HEK293 (cell line): ENCODE measurements around the gene IP6K3.

ENCODE experiments used
- CTCF ChIA-PET: fragments of 350-600 bp; formaldehyde crosslinking; extraction: SDS; loops from one replicate; lab custom pipeline; 2021; ENCODE audit warnings: antibody characterized with exemption; lab: Yijun Ruan, JAX
- POLR2A ChIA-PET: fragments of 300-600 bp; formaldehyde crosslinking; extraction: SDS; loops from one replicate; lab custom pipeline; 2020; ENCODE audit warnings: antibody characterized with exemption, inconsistent platforms; lab: Yijun Ruan, JAX
- H3K27ac ChIP-seq: fragments of 200-500 bp; sonication (Bioruptor generic); 2 replicates; pipeline ENCODE4 v1.5.1; 2014; ENCODE audit warnings: low read depth, low read length, control low read depth, inconsistent platforms; ENCODE audit errors: extremely low read depth
- H3K36me3 ChIP-seq, 2 experiments: fragments of 200-500 bp in 1 of 2; sonication (Bioruptor generic) in 1 of 2; 1 replicate in 1 of 2; 2 replicates in 1 of 2; pipeline ENCODE4 v1.5.1; 2014 to 2017; ENCODE audit warnings: inconsistent platforms in 2 of 2, low read length in 2 of 2; ENCODE audit not compliant: control insufficient read depth in 2 of 2, insufficient read depth in 1 of 2
- H3K4me1 ChIP-seq: fragments of 200-500 bp; sonication (Bioruptor generic); 2 replicates; pipeline ENCODE4 v1.5.1; 2014; ENCODE audit warnings: mild to moderate bottlenecking, low read length, inconsistent platforms; ENCODE audit not compliant: control insufficient read depth, insufficient read depth
- H3K4me3 ChIP-seq: 2 replicates; pipeline ENCODE4 v1.5.1; 2011; ENCODE audit warnings: low read depth, mild to moderate bottlenecking, control low read depth, low read length, moderate library complexity
- H3K9me3 ChIP-seq: fragments of 200-500 bp; sonication (Bioruptor generic); 2 replicates; pipeline ENCODE4 v1.5.1; 2014; ENCODE audit warnings: low read depth, low read length, inconsistent platforms; ENCODE audit not compliant: control insufficient read depth, insufficient read depth
- BCL6B ChIP-seq: fragments of 450-650 bp; formaldehyde crosslinking; IDR thresholded peaks from 2 replicates; pipeline ENCODE4 v1.5.1; 2017; ENCODE audit warnings: missing biosample characterization, missing genetic modification characterization
- GFI1B ChIP-seq: fragments of 450-650 bp; formaldehyde crosslinking; IDR thresholded peaks from 2 replicates; pipeline ENCODE4 v1.5.1; 2016; ENCODE audit warnings: missing biosample characterization, missing genetic modification characterization
- GLI4 ChIP-seq: fragments of 450-650 bp; formaldehyde crosslinking; IDR thresholded peaks from 2 replicates; pipeline ENCODE4 v1.5.1; 2016; ENCODE audit warnings: missing biosample characterization, missing genetic modification characterization
- GLIS1 ChIP-seq: fragments of 450-650 bp; formaldehyde crosslinking; IDR thresholded peaks from 2 replicates; pipeline ENCODE4 v1.5.1; 2016; ENCODE audit warnings: missing biosample characterization, missing genetic modification characterization
- REST ChIP-seq: fragments of 450-650 bp; formaldehyde crosslinking; IDR thresholded peaks from 2 replicates; pipeline ENCODE4 v1.5.1; 2016; ENCODE audit warnings: missing biosample characterization, missing genetic modification characterization
- YY1 ChIP-seq: fragments of 450-650 bp; formaldehyde crosslinking; IDR thresholded peaks from 2 replicates; pipeline ENCODE4 v1.5.1; 2018; ENCODE audit warnings: missing biosample characterization, missing genetic modification characterization
- ZBTB49 ChIP-seq: fragments of 450-650 bp; formaldehyde crosslinking; IDR thresholded peaks from 2 replicates; pipeline ENCODE4 v1.5.1; 2016; ENCODE audit warnings: missing biosample characterization, missing genetic modification characterization, low read depth
- ZNF155 ChIP-seq: fragments of 450-650 bp; formaldehyde crosslinking; IDR thresholded peaks from 2 replicates; pipeline ENCODE4 v1.5.1; 2016; ENCODE audit warnings: missing biosample characterization, missing genetic modification characterization
- ZNF2 ChIP-seq: fragments of 450-650 bp; formaldehyde crosslinking; IDR thresholded peaks from 2 replicates; pipeline ENCODE4 v1.5.1; 2016; ENCODE audit warnings: missing biosample characterization, missing genetic modification characterization
- ZNF211 ChIP-seq: fragments of 450-650 bp; formaldehyde crosslinking; IDR thresholded peaks from 2 replicates; pipeline ENCODE4 v1.5.1; 2016; ENCODE audit warnings: low read depth, missing biosample characterization, missing genetic modification characterization
- ZNF24 ChIP-seq: fragments of 450-650 bp; formaldehyde crosslinking; IDR thresholded peaks from 2 replicates; pipeline ENCODE4 v1.5.1; 2016; ENCODE audit warnings: missing biosample characterization, missing genetic modification characterization
- ZNF248 ChIP-seq: fragments of 450-650 bp; formaldehyde crosslinking; IDR thresholded peaks from 2 replicates; pipeline ENCODE4 v1.5.1; 2017; ENCODE audit warnings: missing biosample characterization, missing genetic modification characterization
- ZNF26 ChIP-seq: fragments of 450-650 bp; formaldehyde crosslinking; IDR thresholded peaks from 2 replicates; pipeline ENCODE4 v1.5.1; 2016; ENCODE audit warnings: missing biosample characterization, missing genetic modification characterization
- ZNF555 ChIP-seq: fragments of 450-650 bp; formaldehyde crosslinking; conservative IDR thresholded peaks from 2 replicates; pipeline ENCODE4 v1.5.1; 2017; ENCODE audit warnings: missing biosample characterization, mild to moderate bottlenecking, missing genetic modification characterization, inconsistent platforms
- ZNF626 ChIP-seq: fragments of 450-650 bp; sonication (Bioruptor Pico); formaldehyde crosslinking; IDR thresholded peaks from 2 replicates; pipeline ENCODE4 v1.5.1; 2018; ENCODE audit warnings: missing biosample characterization, missing genetic modification characterization, inconsistent platforms
- ZNF664 ChIP-seq: fragments of 450-650 bp; formaldehyde crosslinking; IDR thresholded peaks from 2 replicates; pipeline ENCODE4 v1.5.1; 2016; ENCODE audit warnings: missing biosample characterization, missing genetic modification characterization
- ZNF830 ChIP-seq: fragments of 450-650 bp; IDR thresholded peaks from 2 replicates; pipeline ENCODE4 v1.5.0; 2018; ENCODE audit warnings: missing biosample characterization, missing genetic modification characterization, low read depth, mild to moderate bottlenecking, moderate library complexity
- ZSCAN18 ChIP-seq: fragments of 450-650 bp; formaldehyde crosslinking; IDR thresholded peaks from 2 replicates; pipeline ENCODE4 v1.5.1; 2016; ENCODE audit warnings: missing biosample characterization, missing genetic modification characterization
- ZSCAN23 ChIP-seq: fragments of 450-650 bp; formaldehyde crosslinking; IDR thresholded peaks from 2 replicates; pipeline ENCODE4 v1.5.1; 2016; ENCODE audit warnings: missing biosample characterization, missing genetic modification characterization

IP6K3 gene

GRCh38 chr6:33718713-33719112, 28.0 kb downstream of the IP6K3 start (continued):
- TF ChIP-seq ZBTB49 (no peak), GFI1B (tag by site-specific recombination) (no peak), ZSCAN18 (tag by site-specific recombination) (no peak), ZSCAN23 (tag by site-specific recombination) (no peak)

- CTCF ChIA-PET, result interaction anchor here (0.5 to 1.6 kb wide), 2 partner anchors 17 to 91 kb away, joined by 3 to 10 read pairs; no protein-coding TSS in a partner anchor
- H3K27ac ChIP-seq, result no peak overlapping the region
- TF ChIP-seq ZNF248 (tag by site-specific recombination) (no peak), ZNF211 (tag by site-specific recombination) (no peak), ZNF24 (tag by site-specific recombination) (no peak)
- POLR2A ChIA-PET, result interaction anchor here (0.6 kb wide), 1 partner anchor 297 kb away, joined by 3 read pairs; no protein-coding TSS in a partner anchor
- H3K9me3 ChIP-seq, result no peaks in the 10 kb centered on the region
- H3K4me1 ChIP-seq, result no peaks in the 10 kb centered on the region
- no peaks in the 10 kb centered on the region for H3K36me3 ChIP-seq
- no peak overlapping the region for H3K4me3 ChIP-seq
Measured at GRCh38 chr6:33717934-33718455, 28.7 kb downstream of the IP6K3 start.

GRCh38 chr6:33716890-33717632, 29.6 kb downstream of the IP6K3 start:
- POLR2A ChIA-PET, result interaction anchor here (0.6 to 1.5 kb wide), 3 partner anchors 62 to 399 kb away, joined by 3 to 6 read pairs (median 4); partner anchors contain the start of gene ZBTB22
- peaks cover under 1% of the 10 kb centered on the region; the same call in 1 of the 2 replicates for H3K4me1 ChIP-seq
- no peak overlapping the region for H3K4me3 ChIP-seq
- H3K36me3 ChIP-seq, result no peaks in the 10 kb centered on the region
- H3K27ac ChIP-seq, result no peak overlapping the region
- TF ChIP-seq BCL6B (tag by site-specific recombination) (no peak), ZNF155 (tag by site-specific recombination) (no peak), REST (tag by site-specific recombination) (no peak), YY1 (tag by site-specific recombination) (no peak), ZNF26 (tag by site-specific recombination) (no peak), GLIS1 (tag by site-specific recombination) (no peak), ZNF626 (no peak), ZNF830 (tag by site-specific recombination) (no peak), ZNF664 (tag by site-specific recombination) (no peak), ZNF555 (tag by site-specific recombination) (no peak), ZNF248 (tag by site-specific recombination) (no peak), GLI4 (tag by site-specific recombination) (no peak), ZNF2 (tag by site-specific recombination) (no peak)
- TF ChIP-seq, all 188 proteins: peak for 0
- H3K9me3 ChIP-seq, result no peaks in the 10 kb centered on the region
- CTCF ChIA-PET, result interaction anchor here (0.8 to 1.6 kb wide), 3 partner anchors 16 to 51 kb away, joined by 4 to 10 read pairs (median 5); no protein-coding TSS in a partner anchor
